HL-60 (cell line): Measurements from ENCODE around the gene TBC1D16.

Source experiments
- GABPA ChIP-seq: IDR thresholded peaks from 2 replicates; pipeline ENCODE4 v1.6.1; 2012; ENCODE audit warnings: low read depth
- POLR2AphosphoS5 ChIP-seq: IDR thresholded peaks from 2 replicates; pipeline ENCODE4 v1.6.1; 2012; ENCODE audit warnings: low read depth
- SPI1 ChIP-seq: IDR thresholded peaks from 2 replicates; pipeline ENCODE4 v1.6.1; 2012; ENCODE audit warnings: low read depth, mild to moderate bottlenecking, borderline replicate concordance
- TF ChIP-seq, protein P1 (sequence below): IDR thresholded peaks from one replicate; pipeline ENCODE4 v1.5.1; 2011; ENCODE audit warnings: low read length, control low read depth, inconsistent platforms; ENCODE audit not compliant: insufficient read depth
- TF ChIP-seq, protein P2 (sequence below): IDR thresholded peaks from 2 replicates; pipeline ENCODE4 v1.6.1; 2012; ENCODE audit warnings: low read depth; ENCODE audit not compliant: insufficient replicate concordance

DNA sequence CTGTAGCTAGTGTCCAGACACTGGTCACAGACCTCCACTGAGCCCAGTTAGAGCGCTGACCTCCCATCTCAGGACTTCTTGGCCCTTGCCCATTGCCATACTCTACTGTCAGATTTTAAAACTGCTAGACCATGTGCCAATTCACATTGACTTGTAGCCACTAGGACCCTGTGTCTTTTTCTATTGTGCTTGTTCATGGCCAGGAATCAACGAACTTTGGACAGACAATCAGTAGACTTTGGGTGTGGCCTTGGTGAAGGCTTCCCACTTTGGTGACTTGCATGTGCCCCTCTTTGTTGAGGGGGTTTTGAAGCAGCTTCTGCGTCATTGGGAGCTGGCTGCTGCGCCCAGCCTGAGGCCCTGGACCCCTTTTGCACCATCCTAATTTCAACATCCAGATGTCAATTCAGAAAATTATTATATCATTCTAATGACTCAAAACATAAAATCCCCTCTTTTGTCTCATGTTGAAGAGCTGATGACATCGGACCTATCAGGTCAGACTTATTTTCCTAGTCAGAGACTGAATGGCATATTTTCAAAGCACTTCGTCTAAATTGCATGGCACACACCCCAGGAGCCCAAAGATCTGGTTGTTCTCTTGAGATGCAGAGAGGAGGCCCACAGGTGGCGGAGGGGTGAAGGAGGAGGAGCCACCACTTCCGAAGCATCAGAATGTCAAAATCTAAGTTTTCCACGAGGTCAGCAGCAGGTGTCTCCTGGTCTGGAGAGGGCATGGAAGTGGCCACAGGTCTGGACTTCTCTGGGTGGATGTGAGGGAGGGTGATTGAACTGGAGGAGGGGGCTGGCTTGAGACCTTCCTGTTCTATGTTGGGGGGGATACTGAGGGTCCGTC lies 103.0 kb downstream of the TBC1D16 start:
- no peak for TF ChIP-seq POLR2AphosphoS5
- TF ChIP-seq, protein P1, sequence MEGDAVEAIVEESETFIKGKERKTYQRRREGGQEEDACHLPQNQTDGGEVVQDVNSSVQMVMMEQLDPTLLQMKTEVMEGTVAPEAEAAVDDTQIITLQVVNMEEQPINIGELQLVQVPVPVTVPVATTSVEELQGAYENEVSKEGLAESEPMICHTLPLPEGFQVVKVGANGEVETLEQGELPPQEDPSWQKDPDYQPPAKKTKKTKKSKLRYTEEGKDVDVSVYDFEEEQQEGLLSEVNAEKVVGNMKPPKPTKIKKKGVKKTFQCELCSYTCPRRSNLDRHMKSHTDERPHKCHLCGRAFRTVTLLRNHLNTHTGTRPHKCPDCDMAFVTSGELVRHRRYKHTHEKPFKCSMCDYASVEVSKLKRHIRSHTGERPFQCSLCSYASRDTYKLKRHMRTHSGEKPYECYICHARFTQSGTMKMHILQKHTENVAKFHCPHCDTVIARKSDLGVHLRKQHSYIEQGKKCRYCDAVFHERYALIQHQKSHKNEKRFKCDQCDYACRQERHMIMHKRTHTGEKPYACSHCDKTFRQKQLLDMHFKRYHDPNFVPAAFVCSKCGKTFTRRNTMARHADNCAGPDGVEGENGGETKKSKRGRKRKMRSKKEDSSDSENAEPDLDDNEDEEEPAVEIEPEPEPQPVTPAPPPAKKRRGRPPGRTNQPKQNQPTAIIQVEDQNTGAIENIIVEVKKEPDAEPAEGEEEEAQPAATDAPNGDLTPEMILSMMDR = no peak
- TF ChIP-seq, protein P2, sequence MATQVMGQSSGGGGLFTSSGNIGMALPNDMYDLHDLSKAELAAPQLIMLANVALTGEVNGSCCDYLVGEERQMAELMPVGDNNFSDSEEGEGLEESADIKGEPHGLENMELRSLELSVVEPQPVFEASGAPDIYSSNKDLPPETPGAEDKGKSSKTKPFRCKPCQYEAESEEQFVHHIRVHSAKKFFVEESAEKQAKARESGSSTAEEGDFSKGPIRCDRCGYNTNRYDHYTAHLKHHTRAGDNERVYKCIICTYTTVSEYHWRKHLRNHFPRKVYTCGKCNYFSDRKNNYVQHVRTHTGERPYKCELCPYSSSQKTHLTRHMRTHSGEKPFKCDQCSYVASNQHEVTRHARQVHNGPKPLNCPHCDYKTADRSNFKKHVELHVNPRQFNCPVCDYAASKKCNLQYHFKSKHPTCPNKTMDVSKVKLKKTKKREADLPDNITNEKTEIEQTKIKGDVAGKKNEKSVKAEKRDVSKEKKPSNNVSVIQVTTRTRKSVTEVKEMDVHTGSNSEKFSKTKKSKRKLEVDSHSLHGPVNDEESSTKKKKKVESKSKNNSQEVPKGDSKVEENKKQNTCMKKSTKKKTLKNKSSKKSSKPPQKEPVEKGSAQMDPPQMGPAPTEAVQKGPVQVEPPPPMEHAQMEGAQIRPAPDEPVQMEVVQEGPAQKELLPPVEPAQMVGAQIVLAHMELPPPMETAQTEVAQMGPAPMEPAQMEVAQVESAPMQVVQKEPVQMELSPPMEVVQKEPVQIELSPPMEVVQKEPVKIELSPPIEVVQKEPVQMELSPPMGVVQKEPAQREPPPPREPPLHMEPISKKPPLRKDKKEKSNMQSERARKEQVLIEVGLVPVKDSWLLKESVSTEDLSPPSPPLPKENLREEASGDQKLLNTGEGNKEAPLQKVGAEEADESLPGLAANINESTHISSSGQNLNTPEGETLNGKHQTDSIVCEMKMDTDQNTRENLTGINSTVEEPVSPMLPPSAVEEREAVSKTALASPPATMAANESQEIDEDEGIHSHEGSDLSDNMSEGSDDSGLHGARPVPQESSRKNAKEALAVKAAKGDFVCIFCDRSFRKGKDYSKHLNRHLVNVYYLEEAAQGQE = no peak
- TF ChIP-seq GABPA = no peak
- no peak for TF ChIP-seq SPI1
